Measurements from ENCODE around the gene PADI3.

PADI3 gene

GRCh38 chr1:17248781-17249180 lies at the start of gene PADI3:
PADI3 (plus strand) TSS chr1:17249098; CDS start chr1:17249138, 40 bp downstream.
- no peak for DNase-seq

DNA sequence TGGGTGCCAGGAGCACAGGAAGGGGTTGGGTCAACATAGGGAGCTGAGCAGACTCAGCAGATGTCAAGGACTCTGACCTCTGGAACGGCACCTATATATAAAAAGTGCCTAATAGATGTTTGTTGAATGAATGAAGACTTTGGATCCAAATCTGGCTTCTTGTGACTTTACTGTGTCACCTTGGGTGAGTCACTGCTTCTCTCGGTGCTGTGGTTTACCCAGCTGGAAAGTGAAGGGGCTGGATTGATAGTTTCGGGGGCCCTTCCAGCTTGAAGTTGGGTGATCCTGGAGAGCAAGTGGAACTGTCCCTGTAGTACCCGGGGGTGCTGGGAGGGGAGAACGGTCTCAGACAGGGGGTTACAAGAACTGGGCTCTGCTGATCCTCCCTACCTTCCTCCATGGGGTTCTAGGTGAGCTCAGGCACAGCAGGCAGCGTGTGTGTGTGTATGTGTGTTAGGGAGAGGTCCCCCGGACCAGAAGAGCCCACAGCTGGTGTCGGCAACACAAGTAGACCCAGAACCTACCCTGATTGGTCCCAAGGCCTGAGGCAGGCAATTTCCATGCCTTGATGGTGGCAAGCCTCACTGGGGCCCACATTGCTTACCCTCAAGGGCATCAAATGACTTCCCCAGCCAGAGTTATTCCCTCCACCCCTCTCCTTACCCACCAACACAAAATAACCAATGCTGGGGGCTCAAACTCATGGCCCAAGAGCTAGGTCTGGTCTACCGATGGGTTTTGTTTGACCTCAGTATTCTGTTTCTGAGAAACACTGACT lies 49.4 kb upstream of the PADI3 start:
- no peak for DNase-seq

- no peak for DNase-seq
Measured at GRCh38 chr1:17200246-17200645, 48.7 kb upstream of the PADI3 start.

GRCh38 chr1:17200756-17201155 lies 48.1 kb upstream of the PADI3 start:
- no peak for DNase-seq

DNA sequence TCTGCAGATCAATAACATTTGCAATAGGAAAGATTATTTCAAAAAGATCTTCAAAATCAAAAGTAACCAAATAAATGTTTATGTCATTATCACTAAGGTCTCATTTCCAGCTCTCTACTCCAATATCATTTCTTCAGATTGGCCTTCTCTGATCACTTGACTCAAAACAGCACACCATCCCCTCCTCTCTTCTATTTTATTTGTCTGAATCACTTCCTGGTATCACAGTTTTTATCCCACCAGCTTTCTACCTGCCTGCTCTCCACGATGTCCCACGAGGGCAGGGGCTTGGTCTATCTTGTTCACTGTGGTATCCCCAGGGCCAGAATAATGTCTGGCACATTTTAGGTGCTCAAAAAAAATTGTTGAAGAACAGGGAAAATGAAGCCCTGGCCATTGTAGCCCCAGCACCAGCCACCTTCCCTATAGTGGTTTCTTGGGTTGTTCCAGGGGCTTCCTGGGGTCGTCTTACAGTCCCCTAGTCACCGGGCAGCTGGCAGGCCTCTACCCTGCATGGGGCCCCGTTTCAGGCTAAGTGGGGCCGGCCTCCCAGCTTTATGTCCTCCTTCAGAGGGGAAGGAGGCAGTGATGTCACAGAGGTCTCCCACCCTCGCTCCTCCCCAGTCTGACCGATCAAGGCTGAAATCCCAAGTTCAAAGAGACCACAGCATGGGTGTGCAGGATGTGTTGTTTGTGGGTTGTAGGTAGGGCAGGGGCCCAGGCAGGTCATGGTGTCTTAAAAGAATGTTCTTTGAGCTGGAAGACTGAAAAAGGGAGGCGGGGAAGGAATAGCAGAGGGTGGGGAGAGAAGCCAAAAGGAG lies 47.5 kb upstream of the PADI3 start:
- no peak for DNase-seq

DNA sequence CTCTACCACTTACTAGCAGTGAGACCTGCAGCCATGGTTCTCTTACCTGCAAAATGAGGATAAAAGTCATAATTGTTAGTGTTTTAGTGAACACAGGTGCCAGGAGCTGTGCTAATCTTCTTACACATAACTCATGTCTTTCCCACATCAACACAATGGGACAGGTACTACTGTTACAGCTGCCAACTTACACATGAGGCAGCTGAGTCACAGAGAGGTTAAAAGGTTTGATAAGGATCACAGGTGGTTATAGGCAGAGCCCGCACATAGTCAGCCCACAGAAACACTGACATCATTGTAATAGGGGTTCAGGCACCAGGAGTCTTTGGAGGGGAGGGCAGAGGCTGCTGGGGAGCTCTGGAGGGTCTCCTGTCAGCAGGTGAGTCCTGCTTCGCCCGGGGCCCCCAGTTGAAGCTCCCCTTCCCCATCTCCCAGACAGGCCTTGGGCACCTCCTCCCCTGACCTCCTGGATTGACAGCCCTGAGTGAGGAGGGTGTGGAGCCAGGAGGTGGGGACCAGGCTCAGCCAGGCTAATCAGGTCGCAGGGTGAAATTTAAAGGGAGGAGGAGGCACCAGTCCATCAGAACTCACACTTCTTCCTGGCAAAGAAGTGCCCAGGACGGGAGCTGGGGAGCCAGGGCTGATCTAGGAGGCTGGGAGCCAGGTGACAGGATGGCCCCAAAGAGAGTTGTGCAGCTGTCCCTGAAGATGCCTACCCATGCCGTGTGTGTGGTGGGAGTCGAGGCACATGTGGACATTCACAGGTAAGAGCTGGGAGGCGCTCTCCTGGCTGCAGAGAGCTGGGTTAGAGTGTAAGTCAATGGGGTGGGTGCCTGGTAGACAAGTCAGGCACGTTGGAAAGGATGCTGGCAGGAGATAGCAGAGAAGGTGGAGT lies 44.1 kb upstream of the PADI3 start, which contains the start of gene PADI1:
Gene PADI1 (plus strand): TSS at position 583 of the 895 bp plus-strand sequence. CDS start 90 bp downstream, at position 673.
- no peak for DNase-seq

DNA sequence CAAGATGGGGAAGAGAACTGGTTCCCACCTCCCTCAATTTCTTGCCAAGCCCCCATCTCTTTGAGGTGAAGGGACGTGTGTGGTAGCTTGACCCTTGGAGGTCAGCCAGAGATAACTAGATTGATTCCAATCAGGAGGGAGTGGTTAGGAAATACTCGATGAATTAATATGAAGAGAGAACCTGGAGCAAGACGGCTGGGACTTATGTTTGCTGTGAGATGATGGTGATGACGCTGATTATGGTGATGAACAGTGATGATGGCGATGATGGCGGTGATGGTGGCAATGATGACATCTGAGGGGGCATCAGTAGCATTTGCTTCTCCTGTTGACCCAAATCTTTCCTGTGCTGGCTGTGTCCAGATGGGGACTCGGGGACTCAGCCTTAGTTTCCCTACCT lies 43.2 kb upstream of the PADI3 start:
- no peak for DNase-seq

DNA sequence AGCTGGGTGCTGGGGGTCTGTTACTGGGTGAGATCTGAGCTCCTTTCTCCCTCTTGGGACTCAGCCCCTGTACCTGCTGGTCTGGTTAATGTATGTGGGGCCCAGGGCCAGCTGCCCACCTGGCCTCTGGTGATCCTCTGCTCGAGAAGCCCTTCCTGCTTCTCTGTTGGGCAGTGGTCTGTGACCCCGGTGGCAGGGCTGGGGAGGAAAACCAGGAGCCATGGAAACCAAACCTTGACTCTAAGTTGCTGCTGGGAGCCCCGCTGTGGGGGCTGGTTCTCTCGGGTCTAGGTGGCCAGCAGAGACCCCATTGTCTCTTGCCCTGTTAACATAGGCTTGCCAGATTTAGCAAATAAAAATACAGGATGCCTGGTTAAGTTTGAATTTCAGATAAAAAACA lies 42.7 kb upstream of the PADI3 start:
- DNase-seq: no peak

DNA sequence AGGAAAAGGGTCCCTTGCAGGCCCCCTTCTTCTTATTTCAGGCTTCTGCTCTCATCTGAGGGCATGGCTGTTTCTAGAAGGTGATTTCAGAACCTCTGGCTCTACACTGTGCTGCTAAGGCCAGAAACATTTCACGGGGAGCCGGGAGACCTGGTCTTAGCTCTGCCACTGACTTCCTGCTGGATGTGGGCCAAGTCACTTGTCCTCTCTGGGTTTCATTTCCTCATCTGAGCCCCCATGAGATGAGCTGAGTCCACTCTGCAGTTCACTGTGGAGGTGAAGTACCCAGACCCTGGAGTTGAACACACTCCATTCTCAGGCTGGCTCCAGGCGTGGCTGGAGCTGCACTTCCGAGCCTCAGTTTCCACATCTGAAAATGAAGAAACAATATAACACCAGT lies 41.9 kb upstream of the PADI3 start:
- DNase-seq: no peak

GRCh38 chr1:17207540-17207939 lies 41.4 kb upstream of the PADI3 start:
- no peak for DNase-seq

DNA sequence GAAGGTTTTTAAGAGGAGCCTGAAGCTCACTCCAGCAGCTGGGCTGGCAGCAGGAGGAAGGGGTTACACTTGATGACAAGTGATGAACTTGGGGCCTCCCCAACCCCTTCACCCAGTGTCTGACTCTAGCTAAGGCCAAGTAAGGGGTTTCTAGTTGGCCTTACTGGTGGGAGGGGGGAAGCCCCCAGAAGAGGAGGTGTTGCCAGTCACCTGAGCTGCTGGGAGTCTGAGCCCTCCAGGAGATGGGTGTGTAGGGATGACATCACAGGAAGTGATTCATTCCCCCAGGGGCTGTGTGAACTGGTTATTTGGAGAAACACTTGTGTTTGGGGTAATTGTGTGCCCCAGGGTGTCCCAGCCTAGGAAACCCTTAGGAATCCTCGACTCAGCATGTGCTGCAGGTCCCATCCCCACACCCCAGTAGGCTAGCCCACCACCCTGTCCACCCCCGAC lies 40.9 kb upstream of the PADI3 start:
- DNase-seq: peak; percentile 12

DNA sequence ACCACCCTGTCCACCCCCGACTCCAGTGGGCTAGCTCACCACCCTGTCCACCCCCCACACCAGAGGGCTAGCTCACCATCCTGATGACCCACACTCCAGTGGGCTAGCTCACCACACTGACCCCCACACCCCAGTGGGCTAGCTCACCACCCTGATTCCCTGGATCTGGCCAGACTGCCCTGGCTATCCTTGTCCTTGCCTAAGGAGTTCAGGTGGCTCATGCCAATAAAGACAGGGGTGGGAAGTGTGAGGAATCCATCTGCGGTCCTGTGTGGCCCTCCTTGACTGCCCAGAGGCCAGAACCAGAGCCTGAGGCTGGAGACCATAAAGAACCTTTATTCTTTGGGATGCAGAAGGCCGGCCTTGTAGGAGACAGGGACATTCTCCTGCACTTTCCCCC lies 40.4 kb upstream of the PADI3 start:
- no peak for DNase-seq

GRCh38 chr1:17209430-17209829 lies 39.5 kb upstream of the PADI3 start:
- no peak for DNase-seq

DNA sequence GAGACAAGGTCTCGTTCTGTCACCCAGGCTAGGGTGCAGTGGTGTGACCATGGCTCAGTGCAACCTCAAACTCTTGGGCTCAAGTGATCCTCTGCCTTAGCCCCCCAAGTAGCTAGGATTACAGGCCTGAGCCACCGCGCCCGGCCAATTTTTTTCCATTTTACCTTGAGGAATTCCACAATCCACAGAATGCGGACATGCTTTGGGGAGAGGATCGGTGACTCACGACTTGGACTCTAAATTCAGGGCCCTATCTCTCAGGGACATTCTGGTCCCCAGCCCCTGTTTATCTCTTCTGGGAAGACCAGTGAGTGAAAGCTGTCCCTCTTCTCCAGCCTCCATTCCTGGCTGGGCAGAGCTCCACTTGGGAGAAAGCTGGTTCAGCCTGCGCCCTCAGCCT lies 38.7 kb upstream of the PADI3 start:
- no peak for DNase-seq

GRCh38 chr1:17211377-17211776 lies 37.5 kb upstream of the PADI3 start:
- DNase-seq: no peak

GRCh38 chr1:17212009-17212408 lies 36.9 kb upstream of the PADI3 start:
- no peak for DNase-seq

DNA sequence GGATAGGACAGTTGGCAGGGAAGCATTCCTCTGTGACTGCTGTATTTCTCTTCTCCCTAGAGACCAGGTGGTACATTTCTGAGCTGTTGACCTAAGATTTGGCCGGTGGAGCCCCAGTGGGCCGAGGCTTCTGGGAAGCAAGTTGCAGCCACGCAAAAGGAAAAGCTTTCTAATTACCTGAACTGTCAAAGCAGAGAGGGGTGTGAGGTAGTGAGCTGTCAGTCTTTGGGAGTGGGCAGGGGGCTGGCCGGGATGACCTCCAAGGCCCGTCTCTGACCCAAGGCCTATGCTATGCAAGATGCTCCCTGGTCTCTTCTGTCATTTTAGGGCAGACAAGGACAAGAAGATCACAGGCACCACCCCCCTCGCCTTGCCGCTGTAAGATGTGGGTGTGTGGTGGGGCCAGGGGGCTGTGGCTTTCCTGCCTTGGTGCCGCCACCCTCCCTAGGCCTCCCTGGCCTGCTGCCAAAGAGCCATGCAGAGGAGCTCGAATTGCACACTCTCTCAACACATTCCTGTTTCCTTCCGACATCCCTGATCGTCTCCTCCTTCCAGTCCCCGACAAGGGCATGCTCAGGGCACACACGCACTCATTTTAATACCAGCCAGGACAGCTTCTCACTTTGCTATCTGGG lies 36.3 kb upstream of the PADI3 start:
- DNase-seq: peak; percentile 77

DNA sequence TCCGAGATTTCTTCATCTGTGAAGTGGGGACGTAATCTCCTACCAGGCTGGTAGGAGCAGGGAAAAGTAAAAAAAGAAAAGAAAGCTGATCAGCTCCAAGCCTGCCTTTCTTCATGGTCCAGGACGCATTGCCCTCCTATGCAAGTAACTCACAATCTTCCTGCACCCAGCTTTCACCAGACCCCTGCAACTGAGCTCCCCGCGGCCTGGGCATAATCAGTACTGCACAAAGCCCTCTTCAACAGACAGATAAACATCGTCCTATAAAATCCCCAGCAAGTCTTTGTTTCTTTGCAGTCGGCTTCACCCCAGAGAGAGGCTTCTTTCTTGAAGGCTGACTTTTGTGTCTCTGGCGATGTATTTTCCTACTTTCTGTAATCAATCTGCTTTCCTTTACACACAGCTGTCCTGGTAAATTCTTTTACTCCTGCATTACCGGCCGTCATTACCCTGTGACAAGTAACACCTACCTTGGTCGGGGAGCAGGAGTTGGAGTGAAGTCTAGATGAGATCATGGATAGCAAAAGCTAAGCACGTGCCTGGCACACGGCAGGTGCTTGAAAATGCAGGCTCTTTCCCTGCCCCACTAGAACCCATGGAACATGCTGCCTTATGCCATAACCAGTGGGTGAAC lies 35.6 kb upstream of the PADI3 start:
- no peak for DNase-seq

DNA sequence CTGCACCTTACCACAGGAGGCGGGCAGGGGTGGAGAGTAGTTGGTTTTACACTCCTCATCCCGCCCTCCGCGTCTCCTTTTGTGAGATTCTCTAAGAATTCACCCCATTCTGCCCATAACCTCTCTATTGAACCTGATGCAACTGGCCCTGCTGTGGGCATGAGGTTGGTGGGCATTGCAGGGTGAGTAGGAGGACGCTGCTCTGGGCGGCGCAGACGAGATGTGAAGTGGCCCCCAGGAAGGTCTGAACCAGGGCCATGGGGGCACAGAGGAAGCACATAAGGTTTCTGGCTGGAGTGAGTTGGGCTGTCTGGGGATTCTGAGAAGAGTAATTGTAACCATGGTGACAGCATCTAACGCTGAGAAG lies 35.1 kb upstream of the PADI3 start:
- no peak for DNase-seq

DNA sequence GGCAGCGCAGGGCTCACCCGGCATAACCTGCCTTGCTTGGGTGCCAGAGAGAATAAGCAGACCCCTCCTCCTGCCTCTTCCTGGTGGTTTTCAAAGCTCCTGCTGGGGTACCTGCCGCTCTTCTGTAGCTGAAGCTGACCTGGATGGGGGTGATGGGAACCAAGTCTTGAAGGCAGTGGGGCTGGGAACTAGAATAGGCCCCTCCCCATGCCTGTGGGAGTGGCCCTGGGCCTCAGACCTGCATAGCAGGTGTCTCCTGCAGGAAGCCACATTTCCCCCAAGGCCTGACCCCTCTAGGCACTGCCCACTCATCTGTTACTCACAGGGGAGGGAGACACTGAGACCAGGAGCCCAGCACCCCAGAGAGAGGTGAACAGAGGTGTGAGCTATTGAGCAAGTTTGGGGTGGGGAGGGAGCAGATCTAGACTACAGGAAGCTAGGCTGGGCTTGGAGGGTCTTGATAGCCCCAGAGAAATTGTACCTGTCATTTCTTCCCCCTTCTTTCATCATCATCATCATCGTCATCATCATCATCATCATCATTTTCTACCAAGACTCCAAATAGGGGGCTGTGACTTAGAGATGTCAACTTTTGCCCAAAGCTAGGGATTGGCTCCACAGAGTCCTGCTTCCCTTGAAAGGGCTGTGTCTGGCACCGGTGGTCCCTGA lies 33.9 kb upstream of the PADI3 start:
- DNase-seq: no peak

- DNase-seq: no peak
Measured at GRCh38 chr1:17215545-17215890, 33.4 kb upstream of the PADI3 start.

GRCh38 chr1:17216078-17216477 lies 32.8 kb upstream of the PADI3 start:
- no peak for DNase-seq
